Natural killer cell (primary cell): ENCODE data around the gene PRICKLE3. TPM values are rescaled to one million over a fixed set of nuclear protein-coding genes. Genes with fewer than 3 reads are reported as not detected.

ENCODE experiments used
- ATAC-seq, 3 donors: fragments of 150-1000 bp in 2 of 3; fragments of 200-7000 bp in 1 of 3; cut with Tn5 transposase; 1 replicate in 1 of 3; 2 replicates in 2 of 3; pipeline ENCODE4 v1.10.0; 2021; ENCODE audit warnings: mild to moderate bottlenecking in 2 of 3, moderate library complexity in 2 of 3
- DNase-seq, 2 donors: peaks; one replicate each; pipeline versions ENCODE4 v3.0.0 to v3.0.0-alpha.2; 2013 to 2021; ENCODE audit warnings: mixed read lengths in 1 of 2
- H3K27ac ChIP-seq: one replicate; pipeline ENCODE4 v1.5.1; 2013; ENCODE audit warnings: mild to moderate bottlenecking, low read length
- H3K27me3 ChIP-seq: one replicate; pipeline ENCODE4 v1.6.1; 2013; ENCODE audit warnings: low read length; ENCODE audit not compliant: control insufficient read depth, insufficient read depth
- H3K36me3 ChIP-seq: one replicate; pipeline ENCODE4 v1.6.1; 2013; ENCODE audit warnings: low read length; ENCODE audit not compliant: control insufficient read depth, insufficient read depth
- H3K4me1 ChIP-seq: one replicate; pipeline ENCODE4 v1.6.1; 2013; ENCODE audit warnings: low read length; ENCODE audit not compliant: control insufficient read depth, insufficient read depth
- H3K4me3 ChIP-seq: one replicate; pipeline ENCODE4 v1.5.1; 2013; ENCODE audit warnings: low read length
- H3K9me3 ChIP-seq: one replicate; pipeline ENCODE4 v1.6.1; 2013; ENCODE audit warnings: low read length; ENCODE audit not compliant: control insufficient read depth, insufficient read depth
- H3K27ac Mint-ChIP-seq, 2 donors: one replicate each; pipeline ENCODE4 v1.8.0; 2022; ENCODE audit warnings: mild to moderate bottlenecking in 2 of 2, mixed read lengths in 2 of 2, moderate library complexity in 1 of 2
- H3K27me3 Mint-ChIP-seq, 2 donors: one replicate each; pipeline ENCODE4 v1.8.0; 2022; ENCODE audit warnings: low read depth in 2 of 2, mixed read lengths in 2 of 2
- H3K36me3 Mint-ChIP-seq: one replicate; pipeline ENCODE4 v1.8.0; 2022; ENCODE audit warnings: mixed read lengths
- H3K4me1 Mint-ChIP-seq, 2 donors: one replicate each; pipeline ENCODE4 v1.8.0; 2022; ENCODE audit warnings: mixed read lengths in 2 of 2
- H3K4me3 Mint-ChIP-seq: one replicate; pipeline ENCODE4 v1.8.0; 2022; ENCODE audit warnings: mild to moderate bottlenecking, moderate library complexity, mixed read lengths
- H3K9me3 Mint-ChIP-seq, 2 donors: one replicate each; pipeline ENCODE4 v1.8.0; 2022; ENCODE audit warnings: mixed read lengths in 2 of 2
- CTCF ChIP-seq: fragments of 200-600 bp; IDR thresholded peaks from one replicate; pipeline ENCODE4 v1.8.0; 2022; ENCODE audit warnings: antibody characterized with exemption
- WGBS: methylation state at CpG from one replicate; pipeline ENCODE4 v1.1.7; 2013; ENCODE audit warnings: missing lambda C conversion rate; ENCODE audit not compliant: insufficient coverage; 5-methylcytosine and 5-hydroxymethylcytosine counted together
- intact Hi-C: fragments of 100-400 bp; cut with micrococcal nuclease; formaldehyde crosslinking; loops from one replicate; pipeline ENCODE4 v1.14.2; 2022
- total RNA-seq, 4 donors: library from RNA; stranded (reverse); fragments of 120-200 nt in 1 of 4; gene quantifications; one replicate each; pipeline versions ENCODE4 v1.2.3 to v1.2.4, GENCODE V29; 2013 to 2022

The PRICKLE3 gene
- total RNA-seq, 3 donors from 2014 or later (not counting 1 experiment from before 2014, with no cell fraction given), result 6.2 to 7.9 (median 6.3) TPM

- intact Hi-C loops, result no loop called here
- TF ChIP-seq CTCF, result no peak
- no peaks in the 10 kb centered on the region for H3K27me3 ChIP-seq
- no peak overlapping the region for H3K27ac Mint-ChIP-seq
- no peak for DNase-seq
- H3K4me1 Mint-ChIP-seq, result peaks cover 6 to 37% of the 10 kb centered on the region in 2 donors
- no peak overlapping the region for H3K4me3 Mint-ChIP-seq
- H3K27ac ChIP-seq, result no peak overlapping the region
- no peak overlapping the region for H3K4me3 ChIP-seq
- H3K36me3 ChIP-seq, result peaks cover 3% of the 10 kb centered on the region
- H3K9me3 Mint-ChIP-seq, result no peaks in the 10 kb centered on the region
- H3K4me1 ChIP-seq, result peaks cover 39% of the 10 kb centered on the region
- WGBS, result 96% methylated on average over 4 of the region's 8 CpGs
- no peaks in the 10 kb centered on the region for H3K36me3 Mint-ChIP-seq
- no peaks in the 10 kb centered on the region for H3K27me3 Mint-ChIP-seq
- ATAC-seq, result no peak
- no peaks in the 10 kb centered on the region for H3K9me3 ChIP-seq
These were observed 2.4 kb upstream of the PRICKLE3 start for GRCh38 chrX:49188468-49189076.

GRCh38 chrX:49187526-49187925 lies 1.4 kb upstream of the PRICKLE3 start:
- peak overlapping the region; percentile 42 for H3K4me3 Mint-ChIP-seq
- Histone ChIP-seq H3K36me3 (peaks cover 5% of the 10 kb centered on the region), H3K27me3 (no peaks in the 10 kb centered on the region), H3K27ac (no peak overlapping the region), H3K4me1 (peaks cover 39% of the 10 kb centered on the region), H3K9me3 (no peaks in the 10 kb centered on the region), H3K4me3 (no peak overlapping the region)
- intact Hi-C loops, result no loop called here
- peak overlapping the region in 1 of 2 donors; percentile 76 for H3K27ac Mint-ChIP-seq
- H3K4me1 Mint-ChIP-seq, result peaks cover 6 to 39% of the 10 kb centered on the region in 2 donors
- no peak for TF ChIP-seq CTCF
- ATAC-seq (no peak), DNase-seq (no peak)
- H3K36me3 Mint-ChIP-seq, result no peaks in the 10 kb centered on the region
- H3K27me3 Mint-ChIP-seq, result no peaks in the 10 kb centered on the region
- H3K9me3 Mint-ChIP-seq, result no peaks in the 10 kb centered on the region
- WGBS, result 92% methylated on average over 3 of the region's 10 CpGs

- intact Hi-C loops, result no loop called here
- no peak overlapping the region for H3K27ac ChIP-seq
- no peak overlapping the region for H3K4me3 ChIP-seq
- H3K4me1 ChIP-seq, result peaks cover 38% of the 10 kb centered on the region
- H3K4me3 Mint-ChIP-seq, result peak overlapping the region; percentile 42
- no peaks in the 10 kb centered on the region for H3K9me3 Mint-ChIP-seq
- H3K9me3 ChIP-seq, result no peaks in the 10 kb centered on the region
- H3K36me3 Mint-ChIP-seq, result no peaks in the 10 kb centered on the region
- ATAC-seq (no peak), DNase-seq (no peak)
- WGBS, result 100% methylated on average over 3 of the region's 15 CpGs
- no peak for TF ChIP-seq CTCF
- H3K27ac Mint-ChIP-seq, result peak overlapping the region in 1 of 2 donors; percentile 76
- H3K4me1 Mint-ChIP-seq, result peaks cover 6 to 44% of the 10 kb centered on the region in 2 donors
- H3K27me3 ChIP-seq, result no peaks in the 10 kb centered on the region
- no peaks in the 10 kb centered on the region for H3K27me3 Mint-ChIP-seq
- peaks cover 6% of the 10 kb centered on the region for H3K36me3 ChIP-seq
These were observed 838 bp upstream of the PRICKLE3 start for GRCh38 chrX:49187028-49187394.
